ENCODE results near the gene DTNA. TPM values are rescaled to one million over a fixed set of nuclear protein-coding genes. Genes with fewer than 3 reads are reported as not detected.

Gene DTNA
- polyA plus RNA-seq, 1 experiment: 16.4 TPM

- no peaks in the 10 kb centered on the region for H3K9me3 ChIP-seq (ENCODE audit: control insufficient read depth, insufficient read depth, low read length)
- no peak overlapping the region for H3K4me3 ChIP-seq (ENCODE audit: low read depth, low read length)
- DNase-seq (ENCODE audit: low read depth, low spot score): no peak
- H3K27ac ChIP-seq (ENCODE audit: low read depth, low read length): no peak overlapping the region
- ChIA-PET POLR2A (no interaction called here), CTCF (interaction anchor here (1.0 kb wide), 2 partner anchors 10 to 13 kb away, joined by 3 to 4 read pairs; no protein-coding TSS in a partner anchor)
- TF ChIP-seq CTCF (IDR thresholded peaks at IDR 0.05; ENCODE audit: low read depth, low read length): no peak
- no peaks in the 10 kb centered on the region for H3K27me3 ChIP-seq (ENCODE audit: control insufficient read depth, insufficient read depth, low read length)
Observed at GRCh38 chr18:34800381-34800780, 90.3 kb downstream of the DTNA start.

DNA sequence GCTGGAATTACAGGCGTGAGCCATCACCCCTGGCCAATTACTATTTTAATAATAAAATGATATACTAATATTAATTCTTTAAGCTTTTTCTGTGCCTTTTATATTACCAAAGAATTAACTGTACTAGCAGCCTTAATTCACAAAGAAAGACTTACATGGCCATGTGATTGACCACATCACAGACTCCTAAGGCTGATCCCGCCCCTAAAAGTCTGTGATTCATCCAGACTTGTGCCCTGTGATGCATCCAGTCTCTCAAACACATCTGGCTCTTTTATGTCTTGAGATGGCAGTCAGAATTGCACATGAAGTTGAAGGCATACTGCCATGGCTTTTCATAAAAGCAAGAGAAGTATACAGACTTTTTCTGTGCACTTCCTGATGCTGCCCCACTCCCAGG, 91.7 kb downstream of the DTNA start:
- TF ChIP-seq CTCF (IDR thresholded peaks at IDR 0.05; ENCODE audit: low read depth, low read length): no peak
- Histone ChIP-seq H3K27ac (ENCODE audit: low read depth, low read length) (no peak overlapping the region), H3K4me3 (ENCODE audit: low read depth, low read length) (no peak overlapping the region), H3K9me3 (ENCODE audit: control insufficient read depth, insufficient read depth, low read length) (no peaks in the 10 kb centered on the region), H3K27me3 (ENCODE audit: control insufficient read depth, insufficient read depth, low read length) (no peaks in the 10 kb centered on the region)
- ChIA-PET CTCF (interaction anchor here (0.8 to 2.6 kb wide), 3 partner anchors 18 to 141 kb away, joined by 3 to 14 read pairs (median 3); no protein-coding TSS in a partner anchor), POLR2A (no interaction called here)
- DNase-seq (ENCODE audit: low read depth, low spot score): no peak

GRCh38 chr18:34802959-34803358, 92.9 kb downstream of the DTNA start:
- Histone ChIP-seq H3K27me3 (ENCODE audit: control insufficient read depth, insufficient read depth, low read length) (no peaks in the 10 kb centered on the region), H3K4me3 (ENCODE audit: low read depth, low read length) (no peak overlapping the region), H3K27ac (ENCODE audit: low read depth, low read length) (no peak overlapping the region), H3K9me3 (ENCODE audit: control insufficient read depth, insufficient read depth, low read length) (no peaks in the 10 kb centered on the region)
- CTCF ChIA-PET: interaction anchor here (0.6 to 2.6 kb wide), 3 partner anchors 15 to 142 kb away, joined by 3 to 14 read pairs (median 7); no protein-coding TSS in a partner anchor
- TF ChIP-seq CTCF (IDR thresholded peaks at IDR 0.05; ENCODE audit: low read depth, low read length): no peak
- POLR2A ChIA-PET: no interaction called here
- no peak for DNase-seq (ENCODE audit: low read depth, low spot score)

DNA sequence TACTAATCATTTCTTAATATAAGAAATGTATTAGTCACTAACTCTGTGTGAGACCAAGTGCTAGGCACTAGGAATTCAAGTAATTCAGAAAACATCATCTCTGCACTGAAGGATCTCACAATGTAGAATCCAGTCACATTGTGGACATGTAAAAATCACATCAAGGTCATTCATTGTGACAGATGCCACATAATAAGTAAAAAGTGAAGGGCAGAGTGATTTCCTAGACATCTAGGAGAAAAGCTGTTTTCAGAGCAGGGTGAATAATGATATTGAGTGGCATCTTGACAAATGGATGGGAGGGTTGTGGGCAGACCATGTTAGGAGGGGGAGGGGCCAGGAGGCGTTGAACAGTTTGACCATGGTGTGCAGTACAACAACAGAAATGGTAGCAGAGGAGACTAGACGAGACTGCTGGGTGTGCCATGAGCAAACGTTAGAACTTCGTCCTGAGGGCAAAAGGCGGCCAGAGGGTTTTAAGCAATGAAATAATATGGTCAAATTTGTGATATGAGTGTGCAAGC, 93.8 kb downstream of the DTNA start:
- ChIA-PET CTCF (interaction anchor here (1.1 to 2.6 kb wide), 3 partner anchors 16 to 143 kb away, joined by 3 to 14 read pairs (median 7); no protein-coding TSS in a partner anchor), POLR2A (no interaction called here)
- no peak for DNase-seq (ENCODE audit: low read depth, low spot score)
- no peak overlapping the region for H3K27ac ChIP-seq (ENCODE audit: low read depth, low read length)
- no peaks in the 10 kb centered on the region for H3K9me3 ChIP-seq (ENCODE audit: control insufficient read depth, insufficient read depth, low read length)
- TF ChIP-seq CTCF (IDR thresholded peaks at IDR 0.05; ENCODE audit: low read depth, low read length): no peak
- no peak overlapping the region for H3K4me3 ChIP-seq (ENCODE audit: low read depth, low read length)
- H3K27me3 ChIP-seq (ENCODE audit: control insufficient read depth, insufficient read depth, low read length): no peaks in the 10 kb centered on the region

GRCh38 chr18:34805103-34805877, 95.2 kb downstream of the DTNA start:
- CTCF ChIA-PET: interaction anchor here (0.7 to 1.8 kb wide), 6 partner anchors 16 to 683 kb away, joined by 3 to 10 read pairs (median 4); no protein-coding TSS in a partner anchor
- no peak for DNase-seq (ENCODE audit: low read depth, low spot score)

More at GRCh38 chr18:34805103-34805877, 95.2 kb downstream of the DTNA start:
- Histone ChIP-seq H3K4me3 (ENCODE audit: low read depth, low read length) (no peak overlapping the region), H3K9me3 (ENCODE audit: control insufficient read depth, insufficient read depth, low read length) (no peaks in the 10 kb centered on the region), H3K27ac (ENCODE audit: low read depth, low read length) (no peak overlapping the region), H3K27me3 (ENCODE audit: control insufficient read depth, insufficient read depth, low read length) (no peaks in the 10 kb centered on the region)
- TF ChIP-seq CTCF (IDR thresholded peaks at IDR 0.05; ENCODE audit: low read depth, low read length): no peak
- POLR2A ChIA-PET: no interaction called here
